ENCODE data around the gene CNRIP1.
"Not testable (repeated sequence)": the region's sequence is repeated elsewhere in the genome, so short reads cannot be mapped to it uniquely, and the experiment has no call there.

CNRIP1 gene

DNA sequence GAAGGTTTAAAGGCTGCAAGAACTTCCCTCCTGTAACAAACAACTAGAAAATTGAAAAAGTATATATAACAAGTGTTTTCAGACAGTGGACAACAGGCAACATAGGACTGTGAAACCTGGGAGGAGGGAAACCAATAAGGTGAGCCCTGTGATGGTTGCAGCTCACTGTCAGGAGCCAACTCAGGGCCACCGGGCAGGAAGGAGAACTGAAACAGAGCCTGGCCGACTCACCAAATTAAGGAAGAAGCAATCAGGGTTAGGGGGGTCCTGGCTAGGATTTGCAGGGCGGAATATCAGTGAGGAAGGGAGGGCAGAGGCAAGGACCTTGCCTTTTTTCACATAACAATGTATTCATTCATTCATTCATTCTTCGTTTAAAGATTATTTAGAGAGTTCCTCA lies 21.8 kb upstream of the CNRIP1 start:
- FAIRE-seq (no peak), DNase-seq (ENCODE audit: extremely low spot score, insufficient read length, low read depth) (no peak)

- no peak for DNase-seq (ENCODE audit: extremely low spot score, insufficient read length, low read depth)
- no peak for FAIRE-seq
These were observed 21.2 kb upstream of the CNRIP1 start for GRCh38 chr2:68341062-68341329.

DNA sequence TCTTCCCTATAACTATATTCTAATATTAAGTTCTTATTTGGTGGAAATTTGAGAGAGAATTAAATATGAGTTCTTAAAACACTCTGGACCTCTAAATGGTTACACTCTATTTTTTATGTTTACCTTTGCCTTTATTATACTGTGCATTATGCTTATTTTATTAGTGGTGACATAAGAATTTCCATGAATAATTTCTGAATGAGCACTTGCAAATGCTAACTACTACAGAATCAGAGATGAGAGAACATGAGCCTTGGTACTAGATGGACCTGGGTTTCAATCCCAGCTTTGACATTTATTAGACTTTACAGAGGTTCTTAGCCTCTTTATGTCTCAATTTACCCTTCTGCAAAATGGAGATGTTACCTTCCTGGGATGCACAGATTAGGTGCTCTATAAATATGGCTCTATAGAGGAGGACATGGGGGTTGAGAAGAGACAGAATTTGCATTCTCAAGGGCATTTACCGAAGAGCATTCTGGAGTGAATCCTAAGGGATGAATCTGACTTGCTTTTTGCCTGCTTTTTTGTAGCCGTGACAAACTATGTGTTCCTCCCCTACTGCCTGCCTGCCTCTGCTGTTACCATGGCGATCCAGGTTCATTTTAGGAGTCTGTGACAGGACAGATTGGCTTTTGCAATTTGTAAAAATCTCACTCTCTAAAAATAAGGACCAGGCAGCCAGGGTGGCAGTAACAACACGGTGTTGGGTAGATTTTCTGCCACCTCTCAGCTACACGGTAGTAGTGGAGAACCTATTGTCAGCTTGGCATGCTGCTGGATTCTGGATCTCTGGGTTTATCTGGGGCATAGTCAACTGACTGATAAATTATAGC lies 20.7 kb upstream of the CNRIP1 start:
- FAIRE-seq (no peak), DNase-seq (ENCODE audit: extremely low spot score, insufficient read length, low read depth) (no peak)

DNA sequence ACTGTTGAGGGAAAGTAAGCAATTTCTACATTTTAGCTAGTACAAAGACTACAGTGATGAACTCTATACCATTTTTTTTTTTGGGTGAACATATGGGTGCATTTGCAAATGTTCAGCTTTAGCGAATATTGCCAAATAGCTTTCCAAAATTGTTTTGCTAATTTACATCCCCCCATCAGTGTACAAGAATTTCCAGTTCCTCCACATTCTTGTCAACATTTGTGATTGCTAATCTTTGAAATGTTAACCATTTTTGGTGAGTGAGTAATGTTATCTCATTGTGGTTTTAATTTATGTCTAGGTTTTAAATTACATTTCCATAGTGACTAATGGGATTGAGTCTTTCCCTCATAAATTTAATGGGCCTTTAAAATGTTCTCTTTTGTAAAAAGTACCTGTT lies 16.4 kb upstream of the CNRIP1 start:
- DNase-seq (ENCODE audit: extremely low spot score, insufficient read length, low read depth), result no peak
- FAIRE-seq, result no peak

DNA sequence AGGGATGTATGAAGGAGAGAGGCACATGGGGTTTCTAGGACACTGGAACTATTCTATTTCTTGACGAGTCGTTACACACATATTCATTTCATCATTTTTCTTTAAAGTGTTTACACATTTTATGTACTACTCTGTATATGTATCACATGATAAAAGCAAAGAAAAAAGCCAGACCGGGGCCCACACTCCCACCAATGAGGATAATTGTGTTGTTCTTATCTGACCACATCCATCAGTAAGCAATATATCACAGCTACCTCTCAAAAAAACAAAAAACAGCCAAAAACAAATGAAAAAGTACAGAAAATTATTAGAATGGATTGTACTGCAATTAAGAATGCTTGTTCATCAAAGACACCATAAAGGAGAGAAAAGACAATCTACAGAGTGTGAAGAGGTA lies 14.2 kb upstream of the CNRIP1 start:
- FAIRE-seq, result no peak

GRCh38 chr2:68333009-68333408 lies 13.3 kb upstream of the CNRIP1 start:
- FAIRE-seq, result no peak
- no peak for DNase-seq (ENCODE audit: extremely low spot score, insufficient read length, low read depth)

More for the DNA sequence above, 14.2 kb upstream of the CNRIP1 start:
- no peak for DNase-seq (ENCODE audit: extremely low spot score, insufficient read length, low read depth)

DNA sequence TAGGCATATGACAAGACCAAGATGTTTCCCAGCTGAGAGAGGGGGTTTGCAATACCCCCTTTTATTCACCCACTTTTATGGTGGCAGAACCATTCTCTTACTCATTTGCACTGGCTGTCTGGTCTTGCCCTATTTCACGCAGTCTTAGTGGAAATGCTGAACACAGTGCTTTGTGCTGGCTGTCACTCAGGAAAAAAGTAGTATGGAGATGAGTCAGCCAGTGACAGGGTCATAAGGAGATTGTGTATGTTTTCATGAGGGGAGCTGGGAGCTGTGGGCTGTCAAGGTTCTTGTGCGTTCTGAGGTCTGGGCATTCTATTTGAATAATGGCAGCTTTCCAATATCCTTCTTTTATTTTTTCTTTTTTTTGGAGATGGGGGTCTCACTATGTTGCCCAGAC lies 10.9 kb upstream of the CNRIP1 start:
- no peak for FAIRE-seq
- DNase-seq (ENCODE audit: extremely low spot score, insufficient read length, low read depth), result no peak

GRCh38 chr2:68328901-68329300 lies 9.2 kb upstream of the CNRIP1 start:
- DNase-seq (ENCODE audit: extremely low spot score, insufficient read length, low read depth), result no peak
- FAIRE-seq, result no peak

- FAIRE-seq (no peak), DNase-seq (ENCODE audit: extremely low spot score, insufficient read length, low read depth) (no peak)
These were observed 5.3 kb upstream of the CNRIP1 start for GRCh38 chr2:68325056-68325455.

DNA sequence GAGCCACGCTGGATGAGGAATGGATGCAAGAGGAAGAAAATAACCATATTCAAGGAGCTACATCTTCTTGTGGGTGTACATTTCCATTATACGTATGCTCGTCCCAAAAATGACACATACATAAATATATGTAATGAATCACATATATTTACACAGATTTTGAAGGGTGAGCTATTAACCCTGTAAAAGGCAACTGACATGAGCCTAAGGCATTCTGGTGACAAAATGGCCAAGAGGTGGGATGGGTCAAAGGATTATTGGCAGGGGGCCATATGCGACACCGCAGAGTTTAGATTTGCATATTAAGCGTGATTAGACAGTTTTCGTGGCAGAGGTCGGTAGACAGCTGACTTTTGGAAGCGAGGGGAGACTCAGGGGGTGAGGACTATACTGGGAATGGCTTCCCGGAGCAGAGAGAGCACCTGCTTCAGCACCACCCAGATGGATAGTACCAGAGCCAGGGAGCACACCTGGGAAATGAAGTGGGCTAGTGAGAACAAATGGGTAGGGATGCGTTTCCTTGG lies 431 bp upstream of the CNRIP1 start:
- FAIRE-seq (no peak), DNase-seq (ENCODE audit: extremely low spot score, insufficient read length, low read depth) (no peak)

GRCh38 chr2:68318914-68319397 lies 793 bp downstream of the CNRIP1 start:
- no peak for FAIRE-seq

DNA sequence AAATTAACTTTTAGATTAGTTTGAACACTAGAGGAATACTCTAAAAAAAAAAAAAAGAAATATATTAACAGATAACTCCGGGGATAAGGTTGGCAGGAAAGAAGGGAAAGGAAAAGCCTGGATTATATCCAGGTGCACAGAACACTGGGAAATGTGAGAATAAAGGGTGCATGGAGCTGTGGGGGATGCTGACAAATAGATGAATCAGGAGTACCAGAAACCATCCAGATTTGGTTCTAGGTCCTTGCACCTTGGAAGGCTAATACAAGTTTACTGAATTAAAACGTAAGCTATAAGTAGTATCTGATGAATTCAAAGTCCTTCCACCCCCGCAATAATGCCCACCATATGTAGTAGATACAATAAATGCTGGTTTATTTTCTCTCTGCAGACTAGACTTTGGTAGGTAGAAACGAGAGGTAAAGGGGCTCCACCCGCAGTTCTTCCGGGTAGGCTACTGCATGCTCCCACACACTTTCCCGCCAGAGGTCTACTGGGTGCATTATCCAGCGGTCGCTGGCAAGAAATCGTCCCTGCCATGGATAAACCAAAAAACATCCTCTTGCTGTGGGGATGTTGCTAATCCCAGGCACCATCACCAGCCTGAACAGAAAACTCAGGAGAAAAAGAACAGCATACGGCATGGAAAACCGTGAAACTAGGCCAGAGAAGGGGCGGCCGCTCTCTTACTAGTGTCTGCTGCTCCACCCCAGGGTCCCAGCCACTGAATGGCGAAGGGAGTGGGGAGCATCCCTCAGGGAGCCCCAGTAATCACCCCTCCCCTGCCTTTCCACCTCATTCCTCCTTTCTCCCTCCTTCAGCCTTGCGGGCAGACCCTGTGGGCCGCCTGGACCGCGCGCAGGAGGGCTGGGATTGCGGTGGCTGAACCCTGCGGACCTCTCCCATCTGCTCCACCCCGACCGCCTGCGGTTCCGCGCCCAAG lies 1.5 kb downstream of the CNRIP1 start:
- no peak for FAIRE-seq
- DNase-seq (ENCODE audit: extremely low spot score, insufficient read length, low read depth), result no peak

More at GRCh38 chr2:68318914-68319397, 793 bp downstream of the CNRIP1 start:
- DNase-seq (ENCODE audit: extremely low spot score, insufficient read length, low read depth), result no peak

DNA sequence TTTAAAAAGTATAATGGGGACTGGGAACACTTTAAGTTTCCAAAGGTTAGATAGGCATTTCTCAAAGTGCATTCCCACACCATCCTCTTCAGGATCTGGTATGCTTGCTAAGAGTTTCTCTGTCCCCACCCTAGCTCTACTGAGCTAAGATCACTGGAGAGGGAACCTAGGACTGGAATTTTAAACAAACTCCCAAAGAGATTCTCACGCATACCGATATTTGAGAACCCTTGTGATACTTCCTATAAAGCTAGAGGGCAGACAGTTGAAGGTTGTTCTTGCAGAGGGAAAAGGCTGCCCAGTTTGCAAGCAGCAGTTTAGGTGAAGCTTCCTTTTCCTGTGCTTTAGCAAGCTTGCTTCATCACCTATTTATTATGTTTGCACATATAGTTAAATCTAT lies 3.6 kb downstream of the CNRIP1 start:
- FAIRE-seq (no peak), DNase-seq (ENCODE audit: extremely low spot score, insufficient read length, low read depth) (no peak)

- FAIRE-seq (no peak), DNase-seq (ENCODE audit: extremely low spot score, insufficient read length, low read depth) (no peak)
These were observed 8.7 kb downstream of the CNRIP1 start for GRCh38 chr2:68311033-68311432.

DNA sequence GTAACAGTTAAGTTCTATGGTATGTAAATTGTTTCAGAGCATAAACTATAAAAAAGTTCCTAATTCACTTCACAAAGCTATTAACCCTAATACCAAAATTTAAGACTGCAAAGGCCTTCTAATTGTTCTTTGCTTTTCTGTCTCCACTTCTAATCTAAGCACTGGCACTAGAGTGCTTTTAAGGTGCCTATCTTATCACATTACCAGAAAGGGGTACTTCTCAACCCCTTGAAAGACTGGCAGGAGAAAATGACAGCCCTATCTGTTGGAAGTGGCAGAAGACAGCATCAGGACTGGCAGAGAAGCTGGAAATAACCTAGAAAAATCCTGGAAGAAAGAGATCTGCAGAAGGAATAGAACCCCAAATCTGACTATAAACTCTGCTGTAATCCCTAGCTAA lies 10.3 kb downstream of the CNRIP1 start:
- FAIRE-seq (no peak), DNase-seq (ENCODE audit: extremely low spot score, insufficient read length, low read depth) (no peak)

GRCh38 chr2:68303902-68304272 lies 15.9 kb downstream of the CNRIP1 start:
- not testable (repeated sequence) for FAIRE-seq

GRCh38 chr2:68303033-68303901 lies 16.5 kb downstream of the CNRIP1 start:
- no peak for FAIRE-seq
- DNase-seq (ENCODE audit: extremely low spot score, insufficient read length, low read depth), result no peak

More at GRCh38 chr2:68303902-68304272, 15.9 kb downstream of the CNRIP1 start:
- not testable (repeated sequence) for DNase-seq (ENCODE audit: extremely low spot score, insufficient read length, low read depth)

- DNase-seq (ENCODE audit: extremely low spot score, insufficient read length, low read depth) (no peak), FAIRE-seq (no peak)
These were observed 17.4 kb downstream of the CNRIP1 start for GRCh38 chr2:68302281-68302875.

GRCh38 chr2:68295516-68295915 lies 24.2 kb downstream of the CNRIP1 start:
- FAIRE-seq, result peak; percentile 48

DNA sequence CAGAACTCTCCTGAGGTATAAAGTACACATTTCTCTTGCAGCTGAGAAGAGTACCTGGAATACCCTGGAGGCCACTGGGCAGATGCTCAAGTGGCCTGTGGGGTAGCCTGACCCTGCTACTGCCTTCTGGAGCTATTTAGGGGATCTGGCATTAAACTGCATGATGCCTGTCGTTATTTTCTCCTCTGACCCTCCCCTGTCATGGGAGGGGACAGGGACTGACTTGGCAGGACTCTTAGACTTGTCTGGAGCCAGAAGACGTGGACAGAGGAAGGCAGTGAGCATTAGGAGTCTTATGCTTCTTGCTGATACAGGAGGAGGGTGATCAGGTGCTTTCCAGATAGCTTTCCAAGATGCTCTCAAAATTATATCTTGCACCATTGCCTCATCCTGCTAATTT lies 24.8 kb downstream of the CNRIP1 start:
- DNase-seq (ENCODE audit: extremely low spot score, insufficient read length, low read depth) (no peak), FAIRE-seq (no peak)

More at GRCh38 chr2:68295516-68295915, 24.2 kb downstream of the CNRIP1 start:
- no peak for DNase-seq (ENCODE audit: extremely low spot score, insufficient read length, low read depth)

Measured in GM18507 (cell line).